Measurements from ENCODE around the gene ZNF560. TPM values are rescaled to one million over a fixed set of nuclear protein-coding genes. Genes with fewer than 3 reads are reported as not detected.
A peak's percentile ranks its signal among the peaks of the same experiment; 100 is the strongest.
"Not testable (repeated sequence)": the region's sequence is repeated elsewhere in the genome, so short reads cannot be mapped to it uniquely, and the experiment has no call there.

The ZNF560 gene
- not detected in 2 replicates for total RNA-seq (2014; rRNA removed; shearing (Covaris generic))
- not detected in 2 replicates for polyA plus RNA-seq (2014; cell fraction: nucleus; rRNA removed)

DNA sequence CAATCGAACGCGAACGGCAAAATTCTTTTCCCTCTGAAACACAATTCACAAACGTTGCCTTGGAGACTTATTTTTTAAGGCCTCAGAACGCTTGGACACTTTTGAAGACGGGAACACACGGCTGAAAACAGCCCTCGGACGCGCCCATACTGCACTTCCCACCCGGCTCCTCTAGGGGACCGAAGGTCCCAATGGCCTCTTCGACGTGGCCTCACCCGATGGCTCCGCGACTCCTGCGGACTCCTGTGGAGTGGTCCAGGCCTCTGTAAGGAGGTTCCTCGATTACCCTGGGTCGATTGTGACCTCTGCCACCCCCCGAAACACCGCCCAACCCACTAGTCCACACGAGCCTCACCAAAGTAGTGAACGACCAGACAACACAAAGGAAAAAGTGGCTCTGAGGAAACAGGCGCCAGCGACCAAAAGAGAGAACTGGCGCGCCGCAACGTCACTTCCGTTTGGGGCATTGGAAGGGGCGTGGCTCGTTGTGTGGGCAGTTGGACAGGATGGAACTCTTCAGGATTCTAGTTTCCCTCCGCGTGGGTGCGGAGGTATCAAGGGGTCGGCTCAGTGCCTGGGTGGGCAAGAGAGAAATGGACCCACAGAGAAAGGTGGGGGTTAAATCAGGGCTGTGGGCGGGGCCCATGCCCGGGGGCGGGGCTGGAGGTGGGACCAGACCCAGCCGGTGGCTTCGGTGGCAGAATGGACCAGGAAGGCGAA is at the start of gene ZNF560:
Gene ZNF560, minus strand, starts transcription at position 434 of the 720 bp plus-strand sequence. CDS start 23,303 bp downstream, outside the sequence.
- no peak for DNase-seq (ENCODE audit: extremely low read depth, low read depth)

DNA sequence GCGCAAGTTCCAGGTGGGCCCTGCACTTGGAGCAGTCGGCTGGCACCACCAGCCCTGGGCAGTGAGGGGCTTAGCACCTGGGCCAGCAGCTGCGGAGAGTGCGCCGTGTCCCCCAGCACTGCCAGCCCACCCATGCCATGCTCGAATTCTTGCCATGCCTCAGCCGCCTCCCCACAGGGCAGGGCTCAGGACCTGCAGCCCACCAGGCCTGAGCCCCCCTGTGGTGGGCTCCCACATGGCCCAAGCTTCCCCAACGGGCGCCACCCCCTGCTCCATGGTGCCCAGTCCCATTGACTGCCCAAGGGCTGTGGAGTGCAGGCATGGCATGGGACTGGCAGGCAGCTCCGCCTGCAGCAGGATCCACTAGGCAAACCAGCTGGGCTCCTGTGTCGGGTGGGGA is 49.5 kb upstream of the ZNF560 start:
- no peak for DNase-seq (ENCODE audit: extremely low read depth, low read depth)

DNA sequence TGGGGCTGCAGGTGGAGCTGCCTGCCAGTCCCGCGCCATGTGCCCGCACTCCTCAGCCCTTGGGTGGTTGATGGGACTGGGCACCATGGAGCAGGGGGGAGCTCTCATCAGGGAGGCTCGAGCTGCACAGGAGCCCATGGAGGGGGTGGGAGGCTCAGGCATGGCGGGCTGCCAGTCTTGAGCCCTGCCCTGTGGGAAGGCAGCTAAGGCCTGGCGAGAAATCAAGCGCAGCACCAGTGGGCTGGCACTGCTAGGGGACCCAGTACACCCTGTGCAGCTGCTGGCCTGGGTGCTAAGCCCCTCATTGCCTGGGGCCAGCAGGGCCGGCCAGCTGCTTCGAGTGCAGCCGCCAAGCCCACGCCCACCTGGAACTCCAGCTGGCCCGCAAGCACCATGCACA is 42.9 kb upstream of the ZNF560 start:
- not testable (repeated sequence) for DNase-seq (ENCODE audit: extremely low read depth, low read depth)

DNA sequence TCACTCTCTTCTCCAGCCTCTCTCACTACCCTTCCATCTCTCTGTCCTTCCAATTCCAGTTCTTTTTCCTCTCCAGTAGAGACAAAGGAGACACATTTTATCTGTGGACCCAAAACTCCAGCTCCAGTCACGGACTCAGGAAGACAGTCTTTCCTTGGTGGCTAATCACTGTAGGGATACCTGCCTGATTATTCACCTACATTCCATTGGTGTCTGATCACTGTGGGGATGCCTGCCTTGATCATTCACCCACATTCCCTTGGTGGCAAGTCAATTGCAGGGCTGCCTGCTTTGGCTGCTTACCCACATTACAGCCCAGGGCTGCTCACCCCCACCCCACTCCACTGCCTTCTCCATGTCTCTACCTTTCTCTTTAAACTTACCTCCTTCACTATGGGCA is 41.5 kb upstream of the ZNF560 start:
- DNase-seq (ENCODE audit: extremely low read depth, low read depth), result not testable (repeated sequence)

DNA sequence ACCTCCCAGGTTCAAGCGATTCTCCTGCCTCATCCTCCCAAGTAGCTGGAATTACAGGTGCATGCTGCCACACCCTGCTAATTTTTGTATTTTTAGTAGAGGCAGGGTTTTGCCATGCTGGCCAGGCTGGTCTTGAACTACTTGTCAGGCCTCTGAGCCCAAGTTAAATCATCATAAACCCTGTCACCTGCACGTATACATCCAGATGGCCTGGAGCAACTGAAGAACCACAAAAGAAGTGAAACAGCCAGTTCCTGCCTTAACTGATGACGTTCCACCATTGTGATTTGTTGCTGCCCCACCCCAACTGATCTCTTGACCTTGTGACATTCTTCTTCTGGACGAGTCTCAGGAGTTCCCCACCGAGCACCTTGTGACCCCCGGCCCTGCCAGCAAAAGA is 40.8 kb upstream of the ZNF560 start:
- DNase-seq (ENCODE audit: extremely low read depth, low read depth), result not testable (repeated sequence)

DNA sequence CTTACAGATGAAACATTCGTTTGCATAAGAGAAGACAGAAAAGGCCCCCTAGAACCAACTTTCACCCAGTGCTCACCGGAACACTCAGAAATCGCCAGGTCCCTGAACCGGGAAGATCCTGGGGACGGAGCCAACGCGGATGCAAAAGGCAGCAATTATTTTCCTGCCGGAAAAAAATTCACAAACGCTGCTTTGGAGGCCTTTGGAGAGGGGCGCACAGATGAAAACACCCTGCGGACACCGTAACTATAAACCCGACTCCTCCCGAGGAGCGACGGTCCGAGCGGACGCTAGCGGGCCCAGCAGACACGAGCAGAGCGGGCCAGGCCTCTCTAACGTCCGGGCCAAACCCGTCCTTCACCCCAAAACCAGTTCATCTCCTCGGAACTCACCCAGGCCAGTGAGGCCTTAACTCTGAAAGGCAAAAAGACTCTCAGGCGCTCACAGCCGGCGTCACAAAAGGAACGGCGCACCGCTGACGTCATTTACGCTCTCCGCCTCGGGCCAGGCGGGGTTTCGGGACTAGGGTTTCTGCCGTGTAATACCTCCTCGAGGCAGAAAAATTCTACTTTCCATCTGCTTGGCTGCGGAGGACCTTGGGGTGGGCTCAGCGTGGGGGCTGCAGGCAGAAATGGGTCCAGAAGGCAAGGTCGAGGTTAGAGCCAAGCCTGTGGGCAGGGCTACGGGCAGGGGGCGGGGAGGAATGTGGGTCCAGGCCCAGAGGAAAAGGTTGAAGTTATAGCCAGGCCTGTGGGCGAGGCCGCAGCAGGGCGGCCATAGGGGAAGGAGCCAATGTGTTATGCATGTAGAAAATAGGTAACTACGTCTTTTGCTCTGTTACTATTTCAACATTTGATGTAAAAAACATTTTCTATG is 40.0 kb upstream of the ZNF560 start, which contains the start of gene ZNF426:
Gene ZNF426, minus strand, starts transcription at position 463 of the 876 bp plus-strand sequence. CDS start 2,413 bp downstream, outside the sequence.
- DNase-seq (ENCODE audit: extremely low read depth, low read depth), result peak; percentile 80

DNA sequence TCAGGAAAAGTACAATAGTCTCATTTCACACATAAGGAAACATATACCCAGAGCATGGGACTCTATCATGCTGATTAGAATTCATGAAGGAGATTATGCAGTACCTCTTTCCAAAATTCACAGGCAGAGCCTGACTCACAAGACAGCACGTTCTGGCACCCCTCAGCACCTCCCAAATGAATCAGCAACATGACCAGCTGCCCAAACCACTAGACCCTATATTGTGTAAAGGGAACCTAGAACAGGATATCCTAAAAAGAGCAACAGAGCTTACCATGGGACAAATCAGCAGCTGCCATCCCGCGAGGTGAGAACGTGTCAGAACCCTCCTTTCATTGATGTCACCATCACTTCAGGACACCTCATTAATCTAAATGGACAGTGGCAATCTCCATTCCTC is 37.5 kb upstream of the ZNF560 start:
- DNase-seq (ENCODE audit: extremely low read depth, low read depth), result no peak

DNA sequence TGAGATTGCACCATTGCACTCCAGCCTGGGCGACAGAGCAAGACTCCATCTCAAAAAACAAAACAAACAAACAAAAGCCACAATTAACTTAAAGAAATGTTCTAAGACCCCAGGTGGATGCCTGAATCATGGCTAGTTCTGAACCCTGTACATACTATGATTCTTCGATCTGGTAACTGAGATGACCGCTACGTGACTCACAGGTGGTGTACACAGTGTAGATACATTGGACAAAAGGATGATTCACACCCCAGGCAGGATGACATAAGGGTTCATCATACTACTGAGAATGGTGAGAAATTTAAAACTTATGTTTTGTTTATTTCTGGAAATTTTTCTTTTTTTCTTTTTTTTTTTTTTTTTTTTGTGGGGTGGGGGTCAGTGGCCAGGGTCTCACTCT is 33.5 kb upstream of the ZNF560 start:
- no peak for DNase-seq (ENCODE audit: extremely low read depth, low read depth)

DNA sequence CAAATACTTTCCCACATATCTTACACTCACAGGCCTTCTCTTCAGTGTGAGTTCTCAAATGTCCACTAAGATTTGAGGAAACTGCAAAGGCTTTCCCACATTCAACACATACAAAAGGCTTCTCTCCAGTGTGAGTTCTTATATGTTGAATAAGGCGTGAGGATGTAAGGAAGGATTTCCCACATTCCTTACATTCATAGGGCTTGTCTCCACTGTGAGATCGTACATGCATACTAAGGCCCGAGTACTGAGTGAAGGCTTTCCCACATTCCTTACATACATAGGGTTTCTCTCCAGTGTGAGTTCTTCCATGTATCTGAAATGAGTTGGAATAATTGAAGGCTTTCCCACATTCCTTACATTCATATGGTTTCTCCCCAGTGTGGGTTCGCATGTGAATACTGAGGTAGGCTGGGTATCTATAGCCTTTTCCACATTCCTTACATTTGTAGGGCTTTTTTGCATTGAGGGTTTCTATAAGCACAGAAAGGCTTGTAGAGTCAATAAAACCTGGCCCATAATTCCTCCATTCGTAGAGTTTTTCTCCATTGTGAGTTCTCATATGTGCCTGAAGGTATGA is 30.4 kb upstream of the ZNF560 start:
- DNase-seq (ENCODE audit: extremely low read depth, low read depth), result no peak

DNA sequence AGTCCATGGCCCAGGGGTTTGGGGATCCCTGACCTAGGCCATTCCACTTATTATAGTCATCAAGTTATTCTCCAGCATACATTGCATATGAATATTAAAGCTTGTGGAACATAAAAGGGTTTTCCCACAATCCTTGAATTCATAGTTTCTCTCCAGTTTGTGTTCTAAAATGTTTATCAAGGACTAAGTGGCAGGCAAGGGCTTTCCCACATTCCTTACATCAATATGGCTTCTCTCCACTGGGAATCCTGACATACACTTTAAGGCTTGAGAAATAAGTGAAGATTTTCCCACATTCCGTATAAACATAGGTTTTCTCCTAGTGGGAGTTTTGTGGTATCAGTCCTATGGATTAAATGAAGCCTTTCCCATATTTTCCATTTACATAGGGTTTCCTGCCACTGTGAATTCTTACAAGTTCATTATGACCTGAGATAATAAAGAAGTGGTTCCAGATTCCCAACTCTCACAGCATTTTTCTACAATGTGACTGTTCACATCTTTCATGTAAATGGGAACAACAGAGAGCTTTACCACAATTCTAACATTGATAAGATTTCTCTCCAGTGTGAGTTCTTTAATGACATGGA is 25.6 kb upstream of the ZNF560 start:
- DNase-seq (ENCODE audit: extremely low read depth, low read depth), result no peak

DNA sequence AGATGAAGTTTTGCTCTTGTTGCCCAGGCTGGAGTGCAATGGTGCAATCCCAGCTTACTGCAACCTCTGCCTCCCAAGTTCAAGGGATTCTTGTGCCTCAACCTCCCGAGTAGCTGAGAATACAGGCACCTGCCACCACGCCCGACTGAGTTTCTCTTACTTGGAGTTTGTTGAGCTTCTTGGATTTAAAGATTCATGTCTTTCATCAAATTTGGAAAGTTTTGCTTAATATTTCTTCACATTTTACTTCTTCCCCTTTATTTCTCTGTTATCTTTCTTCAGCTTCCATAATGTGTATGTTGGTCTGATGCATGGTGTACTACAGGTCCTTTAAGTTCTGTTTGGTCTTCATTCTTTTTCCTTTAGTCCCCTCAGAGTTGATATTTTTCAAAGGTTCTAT is 8.9 kb upstream of the ZNF560 start:
- DNase-seq (ENCODE audit: extremely low read depth, low read depth), result no peak

DNA sequence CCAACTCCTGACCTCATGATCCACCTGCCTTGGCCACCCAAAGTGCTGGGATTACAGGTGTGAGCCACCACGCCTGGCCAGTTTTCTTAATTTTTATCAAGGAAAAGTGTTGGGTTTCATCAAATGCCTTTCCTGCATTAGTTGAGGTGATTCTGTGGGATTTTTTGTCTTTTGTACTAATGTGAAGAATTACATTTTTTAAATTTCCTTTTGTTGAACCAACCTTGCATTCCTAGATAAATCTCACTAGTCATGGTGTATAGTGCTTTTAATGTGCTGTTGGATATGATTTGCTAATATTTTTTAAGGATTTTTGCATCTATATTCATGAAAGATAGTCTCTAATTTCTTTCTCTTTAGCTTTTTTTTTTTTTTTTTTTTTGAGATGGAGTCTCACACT is 2.4 kb upstream of the ZNF560 start:
- no peak for DNase-seq (ENCODE audit: extremely low read depth, low read depth)

DNA sequence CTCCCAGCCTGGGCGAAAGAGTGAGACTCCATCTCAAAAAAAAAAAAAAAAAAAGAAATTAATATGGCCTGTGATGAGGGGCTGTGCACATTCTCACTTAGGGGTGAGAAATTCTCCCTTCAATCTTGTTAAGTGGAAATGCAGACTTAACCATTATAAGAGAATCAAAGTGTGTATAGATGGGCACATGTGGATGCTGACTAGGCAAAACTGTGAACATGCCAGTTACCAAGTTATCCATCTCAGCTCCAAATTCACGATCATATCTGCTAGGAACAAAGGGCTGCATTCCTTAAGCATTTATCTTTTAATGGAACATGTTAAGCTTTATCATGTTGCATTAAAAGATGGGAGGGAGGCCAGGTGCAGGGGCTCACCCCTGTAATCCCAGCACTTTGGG is 4.3 kb downstream of the ZNF560 start:
- no peak for DNase-seq (ENCODE audit: extremely low read depth, low read depth)

DNA sequence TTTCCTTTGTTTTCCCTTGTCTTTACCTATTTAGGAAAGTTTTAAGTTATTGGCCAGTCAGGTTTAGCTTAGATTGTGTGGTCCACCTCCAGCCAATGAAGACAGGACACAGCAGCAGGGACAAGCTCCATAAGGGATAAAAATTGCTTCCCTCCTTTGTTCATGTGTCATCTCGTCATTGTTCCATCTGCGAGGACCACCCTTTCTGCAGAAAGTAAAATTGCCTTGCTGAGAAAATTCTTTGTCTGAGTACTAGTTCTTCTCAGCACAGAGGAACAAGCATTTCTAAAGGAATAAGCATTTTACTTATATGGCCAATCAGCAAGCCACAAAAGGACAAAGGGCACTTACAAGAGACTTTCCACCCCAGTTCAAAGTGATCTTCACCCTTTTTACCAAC is 11.4 kb downstream of the ZNF560 start:
- no peak for DNase-seq (ENCODE audit: extremely low read depth, low read depth)

DNA sequence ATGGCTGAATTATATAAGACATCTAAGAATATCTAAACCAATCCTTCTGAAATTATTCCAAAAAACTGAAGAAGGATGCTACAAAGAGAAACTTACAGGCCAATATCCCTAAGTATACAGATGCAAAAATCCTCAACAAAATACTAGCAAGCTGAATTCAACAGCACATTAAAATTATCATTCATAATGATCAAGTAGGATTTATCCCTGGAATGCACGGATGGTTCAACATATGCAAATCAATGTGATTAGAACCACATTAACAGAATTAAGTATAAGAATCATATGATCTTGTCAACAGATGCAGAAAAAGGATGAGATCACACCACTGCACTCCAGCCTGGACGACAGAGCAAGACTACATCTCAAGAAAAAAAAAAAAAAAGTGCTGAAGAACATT is 13.3 kb downstream of the ZNF560 start:
- no peak for DNase-seq (ENCODE audit: extremely low read depth, low read depth)

DNA sequence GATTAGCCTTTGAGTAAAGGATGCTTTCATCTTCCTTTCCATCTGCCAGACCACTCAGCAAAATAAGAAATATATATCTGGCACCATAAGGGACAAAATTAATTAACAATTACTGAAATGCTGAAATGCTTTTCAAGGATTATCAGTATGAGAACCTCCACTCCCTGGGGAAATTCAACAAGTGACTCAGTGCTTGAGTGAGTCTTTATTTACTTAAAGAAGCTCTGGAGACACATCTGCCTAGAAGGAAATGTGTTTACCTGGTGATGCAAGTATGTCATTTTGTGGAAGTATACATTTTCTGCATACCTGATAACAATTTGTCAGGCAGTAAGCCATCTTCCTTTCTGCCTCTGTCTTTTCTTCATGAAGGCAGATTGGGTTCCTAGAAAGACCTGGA is 23.4 kb downstream of the ZNF560 start:
- no peak for DNase-seq (ENCODE audit: extremely low read depth, low read depth)

DNA sequence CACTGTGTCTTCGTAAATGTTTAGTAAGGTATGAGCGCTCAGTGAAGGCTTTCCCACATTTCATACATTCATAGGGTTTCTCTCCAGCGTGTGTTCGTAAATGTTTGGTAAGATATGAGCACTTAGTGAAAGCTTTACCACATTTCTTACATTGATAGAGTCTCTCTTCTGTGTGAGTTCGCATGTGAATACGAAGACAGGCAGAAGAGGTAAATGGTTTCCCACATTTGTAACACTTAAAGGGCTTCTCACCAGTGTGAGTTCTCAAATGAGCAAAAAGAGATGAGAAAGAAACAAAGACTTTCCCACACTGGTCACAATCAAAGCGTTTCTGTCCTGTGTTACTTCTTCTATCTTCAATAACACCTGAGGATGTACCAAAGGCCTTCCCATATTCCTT is 31.3 kb downstream of the ZNF560 start:
- no peak for DNase-seq (ENCODE audit: extremely low read depth, low read depth)

DNA sequence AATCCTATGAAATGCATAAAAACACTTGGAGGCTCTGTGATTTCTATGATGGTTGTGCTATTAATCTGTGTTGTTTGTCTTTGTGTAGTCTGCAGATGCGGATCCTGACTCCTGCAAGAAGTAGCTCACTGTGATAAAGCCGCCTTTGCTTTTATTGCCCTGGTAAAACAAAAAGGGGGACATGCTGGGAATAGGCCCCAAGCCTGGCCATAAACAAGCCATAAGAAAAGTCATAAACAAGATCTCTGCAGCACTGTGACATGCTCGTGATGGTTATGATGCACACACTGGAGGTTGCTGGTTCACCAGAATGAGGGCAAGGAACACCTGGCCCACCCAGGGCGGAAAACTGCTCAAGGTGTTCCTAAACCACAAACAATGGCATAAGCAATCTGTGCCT is 36.5 kb downstream of the ZNF560 start:
- DNase-seq (ENCODE audit: extremely low read depth, low read depth), result no peak

DNA sequence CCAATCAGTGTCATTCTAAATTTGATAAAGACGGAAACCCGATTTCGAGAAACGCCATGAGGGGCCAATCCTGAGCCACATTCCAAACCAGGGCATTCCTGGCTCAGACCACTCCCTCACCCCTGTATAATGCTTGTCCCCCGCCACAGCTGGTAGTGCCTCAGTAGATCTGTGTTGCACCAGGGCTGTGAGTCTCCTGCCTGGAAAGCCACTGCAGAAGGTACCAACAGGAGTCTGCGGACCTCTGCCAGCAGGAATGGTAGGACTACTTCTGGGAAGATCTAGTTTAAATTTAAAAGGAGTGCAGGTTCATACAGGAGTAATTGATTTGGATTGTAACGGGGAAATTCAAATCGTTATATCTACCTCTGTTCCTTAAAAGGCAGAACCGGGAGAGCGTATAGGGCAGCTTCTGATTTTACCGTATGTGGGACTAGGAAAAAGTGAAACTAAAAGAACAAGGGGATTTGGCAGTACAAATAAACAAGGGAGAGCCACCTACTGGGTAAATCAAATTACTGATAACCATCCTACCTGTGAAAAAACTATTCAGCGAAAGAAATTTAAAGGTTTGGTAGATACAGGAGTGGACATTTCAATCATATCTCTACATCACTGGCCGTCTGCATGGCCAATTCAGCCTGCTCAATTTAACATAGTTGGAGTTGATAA is 42.3 kb downstream of the ZNF560 start:
- no peak for DNase-seq (ENCODE audit: extremely low read depth, low read depth)

DNA sequence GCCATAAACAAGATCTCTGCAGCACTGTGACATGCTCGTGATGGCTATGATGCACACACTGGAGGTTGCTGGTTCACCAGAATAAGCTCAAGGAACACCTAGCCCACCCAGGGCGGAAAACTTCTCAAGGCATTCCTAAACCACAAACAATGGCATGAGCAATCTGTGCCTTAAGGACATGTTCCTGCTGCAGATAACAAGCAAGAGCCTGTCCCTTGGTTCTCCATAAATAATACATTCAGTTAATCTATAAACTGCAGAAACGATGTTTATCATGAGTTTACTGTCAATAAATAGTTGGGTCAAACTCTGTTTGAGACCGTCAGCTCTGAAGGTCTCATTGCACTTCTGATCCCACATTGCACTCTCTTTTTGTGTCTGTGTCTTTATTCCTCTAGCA is 44.5 kb downstream of the ZNF560 start:
- no peak for DNase-seq (ENCODE audit: extremely low read depth, low read depth)

All from NCI-H460 (cell line).